Neural cell (in vitro differentiated cells): ENCODE measurements around the gene PDE9A. TPM values are rescaled to one million over a fixed set of nuclear protein-coding genes. Genes with fewer than 3 reads are reported as not detected.

Experiments used
- H2AFZ ChIP-seq: fragments of 200-600, 300-800 bp; sonication (generic), shearing (Covaris generic); 2 replicates; pipeline ENCODE4 v1.6.0; 2014; ENCODE audit warnings: low read depth, mild to moderate bottlenecking, antibody characterized with exemption, low read length, moderate library complexity
- H3F3A ChIP-seq: fragments of 200-600 bp; shearing (Covaris generic); 2 replicates; pipeline ENCODE4 v1.6.1; 2016; ENCODE audit warnings: mild to moderate bottlenecking, moderate library complexity, mixed read lengths, antibody characterized with exemption, low read length; ENCODE audit not compliant: insufficient read depth, poor library complexity, severe bottlenecking
- H3K27ac ChIP-seq: fragments of 200-600, 300-800 bp; sonication (generic), shearing (Covaris generic); 2 replicates; pipeline ENCODE4 v1.5.1; 2014; ENCODE audit warnings: mild to moderate bottlenecking, low read length, moderate library complexity
- H3K27me3 ChIP-seq: fragments of 300-800, 200-600 bp; sonication (generic), shearing (Covaris generic); 2 replicates; pipeline ENCODE4 v1.6.0; 2014; ENCODE audit warnings: mild to moderate bottlenecking, low read depth, low read length, moderate library complexity; ENCODE audit not compliant: insufficient read depth
- H3K36me3 ChIP-seq: fragments of 300-800, 200-600 bp; sonication (generic), shearing (Covaris generic); 2 replicates; pipeline ENCODE4 v1.5.1; 2014; ENCODE audit warnings: mild to moderate bottlenecking, antibody characterized with exemption, low read length, moderate library complexity; ENCODE audit not compliant: insufficient read depth
- H3K4me2 ChIP-seq: fragments of 300-800, 200-600 bp; sonication (generic), shearing (Covaris generic); 2 replicates; pipeline ENCODE4 v1.6.0; 2014; ENCODE audit warnings: mild to moderate bottlenecking, low read length
- H3K4me3 ChIP-seq: fragments of 300-800, 200-600 bp; sonication (generic), shearing (Covaris generic); 2 replicates; pipeline ENCODE4 v1.5.1; 2014; ENCODE audit warnings: mild to moderate bottlenecking, low read length, moderate library complexity
- H3K79me2 ChIP-seq: fragments of 200-600 bp; shearing (Covaris generic); replicated peaks from 2 replicates; pipeline ENCODE4 v1.6.0; 2014; ENCODE audit warnings: mild to moderate bottlenecking, low read length, moderate library complexity; ENCODE audit not compliant: insufficient read depth
- H3K9ac ChIP-seq: fragments of 300-800, 200-600 bp; sonication (generic), shearing (Covaris generic); 2 replicates; pipeline ENCODE4 v1.6.1; 2016; ENCODE audit warnings: mild to moderate bottlenecking, low read length, mixed read lengths
- H3K9me2 ChIP-seq: fragments of 200-600 bp; shearing (Covaris generic); 2 replicates; pipeline ENCODE4 v1.6.1; 2016; ENCODE audit warnings: mild to moderate bottlenecking, low read length, mixed read lengths; ENCODE audit not compliant: insufficient read depth
- H3K9me3 ChIP-seq: fragments of 200-600, 300-800 bp; sonication (generic), shearing (Covaris generic); 2 replicates; pipeline ENCODE4 v1.6.1; 2016; ENCODE audit warnings: mild to moderate bottlenecking, mixed run types, low read length, moderate library complexity, mixed read lengths
- H4K20me1 ChIP-seq: fragments of 200-600 bp; shearing (Covaris generic); 2 replicates; pipeline ENCODE4 v1.6.1; 2016; ENCODE audit warnings: mild to moderate bottlenecking, mixed run types; ENCODE audit not compliant: insufficient read depth
- CTCF ChIP-seq: fragments of 450-650 bp; IDR thresholded peaks from 2 replicates; pipeline ENCODE4 v1.5.1; 2014; ENCODE audit warnings: antibody characterized with exemption, mild to moderate bottlenecking, moderate library complexity; ENCODE audit not compliant: poor library complexity, severe bottlenecking
- EP300 ChIP-seq: fragments of 450-650 bp; conservative IDR thresholded peaks from 2 replicates; pipeline ENCODE4 v1.6.1; 2014; ENCODE audit warnings: antibody characterized with exemption, mild to moderate bottlenecking, moderate library complexity; ENCODE audit not compliant: poor library complexity, severe bottlenecking
- EZH2 ChIP-seq: fragments of 200-600, 300-800 bp; shearing (Covaris generic), sonication (generic); IDR thresholded peaks from 2 replicates; pipeline ENCODE4 v1.6.1; 2014; ENCODE audit warnings: antibody characterized with exemption, low read length, borderline replicate concordance, mild to moderate bottlenecking; ENCODE audit not compliant: insufficient read depth, poor library complexity, severe bottlenecking
- MXI1 ChIP-seq: fragments of 450-650 bp; conservative IDR thresholded peaks from 2 replicates; pipeline ENCODE4 v1.6.1; 2014; ENCODE audit warnings: antibody characterized with exemption, mild to moderate bottlenecking; ENCODE audit not compliant: poor library complexity, severe bottlenecking
- POLR2AphosphoS5 ChIP-seq: IDR thresholded peaks from 2 replicates; pipeline ENCODE4 v1.6.1; 2012
- RAD21 ChIP-seq: fragments of 450-650 bp; conservative IDR thresholded peaks from 2 replicates; pipeline ENCODE4 v1.6.1; 2014; ENCODE audit warnings: antibody characterized with exemption, mild to moderate bottlenecking, moderate library complexity
- SMC3 ChIP-seq: fragments of 450-650 bp; conservative IDR thresholded peaks from 2 replicates; pipeline ENCODE4 v1.6.1; 2014; ENCODE audit warnings: antibody characterized with exemption, mild to moderate bottlenecking, moderate library complexity; ENCODE audit not compliant: poor library complexity
- TAF1 ChIP-seq: IDR thresholded peaks from 2 replicates; pipeline ENCODE4 v1.6.1; 2012; ENCODE audit warnings: low read depth
- polyA plus RNA-seq: library from polyadenylated mRNA; depleted of rRNA; stranded (reverse); fragments of >200 nt; gene quantifications from 2 replicates; pipeline ENCODE4 v1.2.3, GENCODE V29; 2014
- TF ChIP-seq, protein P1 (sequence below): IDR thresholded peaks from 2 replicates; pipeline ENCODE4 v1.6.1; 2012; ENCODE audit warnings: borderline replicate concordance

The PDE9A gene
- polyA plus RNA-seq, 1 donor from 2014 or later, result 32.2 TPM

DNA sequence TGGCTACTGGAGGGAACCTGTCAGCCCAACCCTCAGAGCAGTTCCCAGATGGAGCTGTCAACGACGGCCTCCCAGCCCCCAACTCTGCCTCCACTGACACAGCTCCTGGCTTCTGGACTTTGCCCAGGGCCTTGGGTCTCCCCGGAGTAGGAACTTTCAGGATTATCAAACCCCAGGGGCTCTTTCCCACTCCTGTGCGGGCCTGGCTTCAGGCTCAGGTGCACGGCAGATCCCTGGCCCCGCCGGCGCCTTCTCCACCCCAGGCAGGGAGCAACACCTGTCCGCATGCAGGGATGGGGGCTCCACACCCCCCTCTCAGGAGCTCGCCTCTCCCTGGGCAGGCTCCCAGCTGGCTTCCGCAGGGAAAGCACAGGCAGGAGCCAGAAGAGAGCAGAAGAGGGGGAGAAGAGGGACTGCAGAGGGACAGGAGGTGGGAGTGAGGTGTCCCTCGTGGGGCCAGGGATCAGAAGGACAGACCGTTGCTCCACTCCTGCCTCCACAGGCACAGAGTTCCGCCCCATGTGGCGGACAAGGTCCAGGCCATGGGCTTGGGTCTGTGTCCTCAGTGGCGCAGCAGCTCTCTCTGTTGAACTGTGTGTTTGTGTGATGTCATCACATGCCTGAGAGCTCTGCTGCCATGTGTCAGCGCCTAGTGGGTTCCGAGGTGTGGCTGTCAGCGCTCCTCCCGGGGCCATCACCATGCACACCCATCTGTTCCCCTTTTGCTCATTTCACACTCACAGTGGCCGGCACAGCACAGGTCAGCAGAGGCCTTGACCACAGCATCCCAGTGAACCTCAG is 107.7 kb downstream of the PDE9A start:
- Histone ChIP-seq H3K4me2 (no peak overlapping the region), H3K9me2 (no peaks in the 10 kb centered on the region), H3K79me2 (no peaks in the 10 kb centered on the region), H3K36me3 (peaks cover 11% of the 10 kb centered on the region), H4K20me1 (no peaks in the 10 kb centered on the region), H2AFZ (no peak overlapping the region), H3K4me3 (no peak overlapping the region), H3K27me3 (no peaks in the 10 kb centered on the region), H3K9me3 (no peaks in the 10 kb centered on the region), H3K9ac (no peak overlapping the region), H3F3A (no peaks in the 10 kb centered on the region), H3K27ac (no peak overlapping the region)
- TF ChIP-seq CTCF, result no peak

- Histone ChIP-seq H3K4me2 (no peak overlapping the region), H3K27me3 (no peaks in the 10 kb centered on the region), H3K9ac (no peak overlapping the region), H3K36me3 (peaks cover 11% of the 10 kb centered on the region), H3K79me2 (no peaks in the 10 kb centered on the region), H4K20me1 (no peaks in the 10 kb centered on the region), H3K9me3 (no peaks in the 10 kb centered on the region), H3K27ac (no peak overlapping the region), H3K4me3 (no peak overlapping the region), H3F3A (no peaks in the 10 kb centered on the region), H3K9me2 (no peaks in the 10 kb centered on the region), H2AFZ (no peak overlapping the region)
- TF ChIP-seq CTCF, result no peak
- no peak for TF ChIP-seq MXI1
- no peak for TF ChIP-seq EZH2
- no peak for TF ChIP-seq POLR2AphosphoS5
- TF ChIP-seq, protein P1, sequence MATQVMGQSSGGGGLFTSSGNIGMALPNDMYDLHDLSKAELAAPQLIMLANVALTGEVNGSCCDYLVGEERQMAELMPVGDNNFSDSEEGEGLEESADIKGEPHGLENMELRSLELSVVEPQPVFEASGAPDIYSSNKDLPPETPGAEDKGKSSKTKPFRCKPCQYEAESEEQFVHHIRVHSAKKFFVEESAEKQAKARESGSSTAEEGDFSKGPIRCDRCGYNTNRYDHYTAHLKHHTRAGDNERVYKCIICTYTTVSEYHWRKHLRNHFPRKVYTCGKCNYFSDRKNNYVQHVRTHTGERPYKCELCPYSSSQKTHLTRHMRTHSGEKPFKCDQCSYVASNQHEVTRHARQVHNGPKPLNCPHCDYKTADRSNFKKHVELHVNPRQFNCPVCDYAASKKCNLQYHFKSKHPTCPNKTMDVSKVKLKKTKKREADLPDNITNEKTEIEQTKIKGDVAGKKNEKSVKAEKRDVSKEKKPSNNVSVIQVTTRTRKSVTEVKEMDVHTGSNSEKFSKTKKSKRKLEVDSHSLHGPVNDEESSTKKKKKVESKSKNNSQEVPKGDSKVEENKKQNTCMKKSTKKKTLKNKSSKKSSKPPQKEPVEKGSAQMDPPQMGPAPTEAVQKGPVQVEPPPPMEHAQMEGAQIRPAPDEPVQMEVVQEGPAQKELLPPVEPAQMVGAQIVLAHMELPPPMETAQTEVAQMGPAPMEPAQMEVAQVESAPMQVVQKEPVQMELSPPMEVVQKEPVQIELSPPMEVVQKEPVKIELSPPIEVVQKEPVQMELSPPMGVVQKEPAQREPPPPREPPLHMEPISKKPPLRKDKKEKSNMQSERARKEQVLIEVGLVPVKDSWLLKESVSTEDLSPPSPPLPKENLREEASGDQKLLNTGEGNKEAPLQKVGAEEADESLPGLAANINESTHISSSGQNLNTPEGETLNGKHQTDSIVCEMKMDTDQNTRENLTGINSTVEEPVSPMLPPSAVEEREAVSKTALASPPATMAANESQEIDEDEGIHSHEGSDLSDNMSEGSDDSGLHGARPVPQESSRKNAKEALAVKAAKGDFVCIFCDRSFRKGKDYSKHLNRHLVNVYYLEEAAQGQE, result no peak
- TF ChIP-seq SMC3, result no peak
- TF ChIP-seq TAF1, result no peak
- TF ChIP-seq EP300, result no peak
- TF ChIP-seq RAD21, result no peak
Measured at GRCh38 chr21:42761776-42762335, 108.4 kb downstream of the PDE9A start.
